ENCODE data around the gene RBM7.

Gene RBM7

DNA sequence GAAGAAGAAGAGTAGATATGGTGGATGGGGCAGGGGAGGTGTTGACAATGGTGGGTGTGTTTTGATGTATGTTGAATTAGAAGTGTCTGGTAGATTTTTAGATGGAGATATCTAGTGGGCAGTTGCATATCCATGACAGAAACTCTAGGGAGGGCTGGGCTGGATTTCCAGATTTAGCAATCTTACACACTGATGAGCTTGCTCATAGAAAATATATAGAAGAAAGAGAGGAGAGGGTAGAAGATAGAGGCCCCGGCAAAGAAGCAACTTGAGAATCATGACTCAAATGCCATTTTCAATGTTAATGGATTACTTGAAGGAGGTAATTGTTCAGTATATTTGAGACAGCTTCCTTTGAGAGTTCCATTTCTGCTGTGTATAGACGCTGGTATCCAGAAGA lies 47.0 kb downstream of the RBM7 start:
- no peak for DNase-seq
- TF ChIP-seq GATA1 (IDR thresholded peaks at IDR 0.05; ENCODE audit: low read depth, low read length) (no peak), POLR2A (IDR thresholded peaks at IDR 0.05; ENCODE audit: low read length) (no peak)

GRCh38 chr11:114447892-114448291 lies 47.4 kb downstream of the RBM7 start:
- DNase-seq = peak; percentile 48 to 77
- no peak for TF ChIP-seq GATA1 (IDR thresholded peaks at IDR 0.05; ENCODE audit: low read depth, low read length)
- no peak for TF ChIP-seq POLR2A (IDR thresholded peaks at IDR 0.05; ENCODE audit: low read length)

GRCh38 chr11:114448749-114449482 lies 48.5 kb downstream of the RBM7 start:
- TF ChIP-seq GATA1 (IDR thresholded peaks at IDR 0.05; ENCODE audit: low read depth, low read length) (no peak), POLR2A (IDR thresholded peaks at IDR 0.05; ENCODE audit: low read length) (no peak)
- DNase-seq = peak; percentile 49 to 65

DNA sequence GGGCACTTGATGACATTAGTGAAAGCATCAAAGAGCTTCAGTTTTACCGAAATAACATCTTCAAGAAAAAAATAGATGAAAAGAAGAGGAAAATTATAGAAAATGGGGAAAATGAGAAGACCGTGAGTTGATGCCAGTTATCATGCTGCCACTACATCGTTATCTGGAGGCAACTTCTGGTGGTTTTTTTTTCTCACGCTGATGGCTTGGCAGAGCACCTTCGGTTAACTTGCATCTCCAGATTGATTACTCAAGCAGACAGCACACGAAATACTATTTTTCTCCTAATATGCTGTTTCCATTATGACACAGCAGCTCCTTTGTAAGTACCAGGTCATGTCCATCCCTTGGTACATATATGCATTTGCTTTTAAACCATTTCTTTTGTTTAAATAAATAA lies 49.4 kb downstream of the RBM7 start:
- TF ChIP-seq GATA1 (IDR thresholded peaks at IDR 0.05; ENCODE audit: low read depth, low read length) (peak; percentile 61), POLR2A (IDR thresholded peaks at IDR 0.05; ENCODE audit: low read length) (peak; percentile 25)
- peak; percentile 92 to 95 for DNase-seq

DNA sequence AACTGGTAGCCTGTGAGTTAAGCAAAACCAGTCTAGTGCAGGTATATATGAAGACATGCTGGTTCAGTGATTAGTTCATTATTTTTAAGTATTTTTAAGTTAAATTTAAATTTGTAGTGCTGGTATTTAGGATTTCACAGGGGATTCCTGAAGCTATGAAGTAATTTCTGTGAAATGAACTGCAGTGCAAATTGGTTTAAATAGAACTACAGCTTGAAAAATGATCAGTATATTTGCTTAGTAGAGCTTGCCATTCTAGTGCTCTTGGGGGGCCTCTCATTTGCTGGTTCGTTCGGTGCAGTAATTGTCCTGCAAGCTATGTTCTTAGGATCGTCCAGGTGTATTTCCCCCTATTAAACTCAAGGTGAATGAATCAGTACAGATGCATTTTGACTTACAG lies 51.9 kb downstream of the RBM7 start:
- DNase-seq = no peak
- TF ChIP-seq GATA1 (IDR thresholded peaks at IDR 0.05; ENCODE audit: low read depth, low read length) = no peak
- no peak for TF ChIP-seq POLR2A (IDR thresholded peaks at IDR 0.05; ENCODE audit: low read length)
